ENCODE measurements around the gene RNF150.

RNF150 gene

GRCh38 chr4:140931911-140932310 lies 201.4 kb downstream of the RNF150 start:
- in situ Hi-C loops (cut with HindIII; ENCODE audit: low sequenced_read_pairs) = no loop called here
- no peak overlapping the region for H3K4me3 ChIP-seq (ENCODE audit: low read depth, low read length)
- DNase-seq (ENCODE audit: low read depth) = no peak
- no peak for TF ChIP-seq CTCF (IDR thresholded peaks at IDR 0.05; ENCODE audit: low read depth, low read length, missing control alignments)

GRCh38 chr4:140930557-140930956 lies 202.7 kb downstream of the RNF150 start:
- no peak overlapping the region for H3K4me3 ChIP-seq (ENCODE audit: low read depth, low read length)
- DNase-seq (ENCODE audit: low read depth) = no peak
- no peak for TF ChIP-seq CTCF (IDR thresholded peaks at IDR 0.05; ENCODE audit: low read depth, low read length, missing control alignments)
- in situ Hi-C loops (cut with HindIII; ENCODE audit: low sequenced_read_pairs) = no loop called here

- in situ Hi-C loops (cut with HindIII; ENCODE audit: low sequenced_read_pairs) = no loop called here
- DNase-seq (ENCODE audit: low read depth) = no peak
- H3K4me3 ChIP-seq (ENCODE audit: low read depth, low read length) = no peak overlapping the region
- TF ChIP-seq CTCF (IDR thresholded peaks at IDR 0.05; ENCODE audit: low read depth, low read length, missing control alignments) = no peak
Observed at GRCh38 chr4:140930011-140930410, 203.3 kb downstream of the RNF150 start.

GRCh38 chr4:140928880-140929279 lies 204.4 kb downstream of the RNF150 start:
- H3K4me3 ChIP-seq (ENCODE audit: low read depth, low read length) = no peak overlapping the region

GRCh38 chr4:140926672-140927071 lies 206.6 kb downstream of the RNF150 start:
- DNase-seq (ENCODE audit: low read depth) = no peak
- no peak overlapping the region for H3K4me3 ChIP-seq (ENCODE audit: low read depth, low read length)
- in situ Hi-C loops (cut with HindIII; ENCODE audit: low sequenced_read_pairs) = no loop called here
- TF ChIP-seq CTCF (IDR thresholded peaks at IDR 0.05; ENCODE audit: low read depth, low read length, missing control alignments) = no peak

More at GRCh38 chr4:140928880-140929279, 204.4 kb downstream of the RNF150 start:
- in situ Hi-C loops (cut with HindIII; ENCODE audit: low sequenced_read_pairs) = no loop called here
- TF ChIP-seq CTCF (IDR thresholded peaks at IDR 0.05; ENCODE audit: low read depth, low read length, missing control alignments) = no peak
- no peak for DNase-seq (ENCODE audit: low read depth)

GRCh38 chr4:140925417-140925816 lies 207.9 kb downstream of the RNF150 start:
- in situ Hi-C loops (cut with HindIII; ENCODE audit: low sequenced_read_pairs) = no loop called here
- no peak for TF ChIP-seq CTCF (IDR thresholded peaks at IDR 0.05; ENCODE audit: low read depth, low read length, missing control alignments)
- no peak overlapping the region for H3K4me3 ChIP-seq (ENCODE audit: low read depth, low read length)
- DNase-seq (ENCODE audit: low read depth) = no peak

Data from astrocyte of the cerebellum (primary cell).